ENCODE results near the gene SOCS3.

Gene SOCS3

GRCh38 chr17:78380370-78380769, 20.5 kb upstream of the SOCS3 start:
- TF ChIP-seq ZFP69B (tag by site-specific recombination; IDR thresholded peaks at IDR 0.05) (no peak), ZEB2 (tag by site-specific recombination; IDR thresholded peaks at IDR 0.05) (no peak), ZNF558 (tag by site-specific recombination; IDR thresholded peaks at IDR 0.05) (no peak), CTCF (tag by site-specific recombination; IDR thresholded peaks at IDR 0.05) (no peak), ZNF248 (tag by site-specific recombination; IDR thresholded peaks at IDR 0.05) (no peak), KLF10 (tag by site-specific recombination; IDR thresholded peaks at IDR 0.05) (no peak), ZNF544 (tag by site-specific recombination; IDR thresholded peaks at IDR 0.05) (no peak), ZSCAN16 (tag by site-specific recombination; IDR thresholded peaks at IDR 0.05) (no peak), KLF16 (tag by site-specific recombination; IDR thresholded peaks at IDR 0.05) (no peak), MZF1 (tag by site-specific recombination; IDR thresholded peaks at IDR 0.05; ENCODE audit: borderline replicate concordance) (no peak), ZNF266 (tag by site-specific recombination; IDR thresholded peaks at IDR 0.05; ENCODE audit: low read depth) (no peak), GFI1B (tag by site-specific recombination; IDR thresholded peaks at IDR 0.05) (no peak), ZNF311 (tag by site-specific recombination; IDR thresholded peaks at IDR 0.05; ENCODE audit: borderline replicate concordance) (no peak), ZNF626 (tag by site-specific recombination; IDR thresholded peaks at IDR 0.05) (no peak), KLF9 (tag by site-specific recombination; IDR thresholded peaks at IDR 0.05; ENCODE audit: low read depth) (no peak), ZNF621 (tag by site-specific recombination; IDR thresholded peaks at IDR 0.05) (no peak)
- CTCF ChIA-PET = interaction anchor here (0.5 to 1.4 kb wide), 5 partner anchors 21 to 107 kb away, joined by 3 to 4 read pairs (median 3); partner anchors contain the start of gene SOCS3
- POLR2A ChIA-PET = no interaction called here

DNA sequence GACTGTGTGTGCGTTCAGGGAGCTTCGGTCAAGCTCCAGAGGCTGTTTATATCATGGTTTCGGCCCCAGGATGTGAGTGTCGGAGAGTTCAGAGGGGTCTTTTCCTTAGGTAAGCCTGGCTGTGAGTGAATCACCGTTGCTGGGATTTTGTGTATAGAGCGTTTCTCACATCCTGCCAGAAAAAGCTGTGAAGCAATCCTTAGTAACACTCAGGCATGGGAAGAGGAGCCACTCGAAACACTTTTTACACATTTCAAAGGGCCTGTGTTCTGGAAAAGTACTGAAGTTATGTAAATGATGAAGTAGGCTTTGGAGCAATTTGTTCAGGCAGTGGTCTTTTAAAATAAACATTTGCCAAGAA, 19.2 kb upstream of the SOCS3 start:
- Histone ChIP-seq H3K27ac (ENCODE audit: extremely low read depth, low read depth, low read length) (peak overlapping the region; percentile 51; the same call in 1 of the 2 replicates), H3K4me3 (ENCODE audit: low read depth, low read length) (peak overlapping the region; percentile 92), H3K36me3 (ENCODE audit: control insufficient read depth in 2 of 2, insufficient read depth in 1 of 2, low read length in 2 of 2) (peaks cover 6 to 9% of the 10 kb centered on the region in 2 experiments), H3K9me3 (ENCODE audit: control insufficient read depth, insufficient read depth, low read depth, low read length) (no peaks in the 10 kb centered on the region), H3K4me1 (ENCODE audit: control insufficient read depth, insufficient read depth, low read length) (peaks cover 5% of the 10 kb centered on the region)
- POLR2A ChIA-PET = interaction anchor here (0.7 to 1.8 kb wide), 4 partner anchors 11 to 346 kb away, joined by 3 to 4 read pairs (median 4); no protein-coding TSS in a partner anchor
- TF ChIP-seq ZNF335 (tag by site-specific recombination; conservative IDR thresholded peaks at IDR 0.05) = peak; percentile 44; the same call in 1 of the 2 replicates
- TF ChIP-seq TCF7L2 (IDR thresholded peaks at IDR 0.05; ENCODE audit: borderline replicate concordance, low read depth, low read length) = no peak
- TF ChIP-seq SP3 (tag by site-specific recombination; IDR thresholded peaks at IDR 0.05) = no peak
- CTCF ChIA-PET = interaction anchor here (0.7 to 1.4 kb wide), 3 partner anchors 17 to 43 kb away, joined by 4 to 5 read pairs (median 4); no protein-coding TSS in a partner anchor

More at GRCh38 chr17:78380370-78380769, 20.5 kb upstream of the SOCS3 start:
- H3K4me3 ChIP-seq (ENCODE audit: low read depth, low read length) = no peak overlapping the region
- H3K27ac ChIP-seq (ENCODE audit: extremely low read depth, low read depth, low read length) = no peak overlapping the region
- H3K36me3 ChIP-seq (ENCODE audit: control insufficient read depth in 2 of 2, insufficient read depth in 1 of 2, low read length in 2 of 2) = peaks cover 8 to 17% of the 10 kb centered on the region in 2 experiments
- peaks cover 5% of the 10 kb centered on the region for H3K4me1 ChIP-seq (ENCODE audit: control insufficient read depth, insufficient read depth, low read length)
- H3K9me3 ChIP-seq (ENCODE audit: control insufficient read depth, insufficient read depth, low read depth, low read length) = no peaks in the 10 kb centered on the region

DNA sequence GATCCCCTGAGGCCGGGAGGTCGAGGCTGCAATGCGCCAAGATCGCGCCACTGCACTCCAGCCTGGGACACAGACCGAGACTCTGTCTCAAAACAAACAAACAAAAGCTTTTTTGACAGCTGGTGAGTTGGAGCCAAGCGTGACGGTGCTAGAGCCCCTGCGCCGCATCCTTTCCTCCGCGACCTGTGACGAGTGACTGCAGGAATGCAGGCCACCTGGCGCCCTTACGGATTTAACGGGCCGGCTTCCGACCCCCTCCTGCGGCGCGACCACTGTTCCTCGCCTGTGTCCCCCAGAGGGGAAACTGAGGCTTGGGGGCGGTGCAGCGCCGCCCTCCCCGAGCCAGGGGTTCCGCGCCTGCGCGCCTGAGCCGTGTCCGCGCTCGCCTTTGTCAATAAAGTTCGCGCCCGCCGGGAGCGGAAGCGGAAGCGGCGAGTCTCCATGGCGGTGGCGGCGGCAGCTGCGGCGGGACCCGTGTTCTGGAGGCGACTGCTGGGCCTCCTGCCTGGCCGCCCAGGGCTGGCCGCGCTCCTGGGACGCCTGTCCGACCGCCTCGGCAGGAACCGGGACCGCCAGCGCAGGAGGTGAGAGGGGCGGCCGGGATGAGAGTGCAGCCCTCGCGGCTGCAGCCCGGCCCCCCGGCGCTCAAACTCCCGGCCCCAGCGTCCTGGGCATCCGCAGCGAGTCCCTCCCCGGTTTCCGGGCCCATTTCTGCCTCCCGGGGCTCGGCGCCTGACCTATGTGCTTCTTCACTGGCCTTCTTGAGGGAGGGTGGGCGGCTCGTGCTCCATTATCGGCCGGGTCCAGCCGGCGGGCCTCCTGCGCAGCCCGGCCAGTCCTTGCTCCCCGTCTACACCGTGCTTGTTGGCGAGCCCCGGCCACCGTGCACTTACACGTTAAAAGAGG, 18.6 kb upstream of the SOCS3 start, which contains the start of gene PGS1:
Gene PGS1 (plus strand): TSS at position 425 of the 906 bp plus-strand sequence. CDS start 17 bp downstream, at position 442.
- Histone ChIP-seq H3K9me3 (ENCODE audit: control insufficient read depth, insufficient read depth, low read depth, low read length) (no peaks in the 10 kb centered on the region), H3K4me1 (ENCODE audit: control insufficient read depth, insufficient read depth, low read length) (peaks cover 5% of the 10 kb centered on the region; the same call in 1 of the 2 replicates), H3K4me3 (ENCODE audit: low read depth, low read length) (peak within 1 kb of the TSS; percentile 92), H3K36me3 (ENCODE audit: control insufficient read depth in 2 of 2, insufficient read depth in 1 of 2, low read length in 2 of 2) (peaks cover 3% of the 10 kb centered on the region in 2 experiments), H3K27ac (ENCODE audit: extremely low read depth, low read depth, low read length) (peak within 1 kb of the TSS; percentile 51; the same call in 1 of the 2 replicates)
- CTCF ChIA-PET = interaction anchor here (1.4 to 1.8 kb wide), 3 partner anchors 18 to 43 kb away, joined by 4 to 8 read pairs (median 5); no protein-coding TSS in a partner anchor
- POLR2A ChIA-PET = interaction anchor here (0.6 to 1.8 kb wide), 5 partner anchors 10 to 18 kb away, joined by 3 to 6 read pairs (median 3); no protein-coding TSS in a partner anchor
- peak; percentile 79 for TF ChIP-seq ZNF629 (tag by site-specific recombination; IDR thresholded peaks at IDR 0.05)
- no peak for TF ChIP-seq ZNF184 (tag by site-specific recombination; IDR thresholded peaks at IDR 0.05)
- peak; percentile 60 for TF ChIP-seq ZBTB8A (tag by site-specific recombination; IDR thresholded peaks at IDR 0.05)
- TF ChIP-seq, protein P1, sequence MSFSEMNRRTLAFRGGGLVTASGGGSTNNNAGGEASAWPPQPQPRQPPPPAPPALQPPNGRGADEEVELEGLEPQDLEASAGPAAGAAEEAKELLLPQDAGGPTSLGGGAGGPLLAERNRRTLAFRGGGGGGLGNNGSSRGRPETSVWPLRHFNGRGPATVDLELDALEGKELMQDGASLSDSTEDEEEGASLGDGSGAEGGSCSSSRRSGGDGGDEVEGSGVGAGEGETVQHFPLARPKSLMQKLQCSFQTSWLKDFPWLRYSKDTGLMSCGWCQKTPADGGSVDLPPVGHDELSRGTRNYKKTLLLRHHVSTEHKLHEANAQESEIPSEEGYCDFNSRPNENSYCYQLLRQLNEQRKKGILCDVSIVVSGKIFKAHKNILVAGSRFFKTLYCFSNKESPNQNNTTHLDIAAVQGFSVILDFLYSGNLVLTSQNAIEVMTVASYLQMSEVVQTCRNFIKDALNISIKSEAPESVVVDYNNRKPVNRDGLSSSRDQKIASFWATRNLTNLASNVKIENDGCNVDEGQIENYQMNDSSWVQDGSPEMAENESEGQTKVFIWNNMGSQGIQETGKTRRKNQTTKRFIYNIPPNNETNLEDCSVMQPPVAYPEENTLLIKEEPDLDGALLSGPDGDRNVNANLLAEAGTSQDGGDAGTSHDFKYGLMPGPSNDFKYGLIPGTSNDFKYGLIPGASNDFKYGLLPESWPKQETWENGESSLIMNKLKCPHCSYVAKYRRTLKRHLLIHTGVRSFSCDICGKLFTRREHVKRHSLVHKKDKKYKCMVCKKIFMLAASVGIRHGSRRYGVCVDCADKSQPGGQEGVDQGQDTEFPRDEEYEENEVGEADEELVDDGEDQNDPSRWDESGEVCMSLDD (tag by site-specific recombination; IDR thresholded peaks at IDR 0.05) = no peak
- peak; percentile 71; the same call in 1 of the 2 replicates for TF ChIP-seq ZNF391 (tag by site-specific recombination; IDR thresholded peaks at IDR 0.05; ENCODE audit: borderline replicate concordance, low read depth)
- TF ChIP-seq ZSCAN23 (tag by site-specific recombination; IDR thresholded peaks at IDR 0.05) = 0 out of 2 replicates have a peak, but pooled peaks have one; percentile 45
- peak; percentile 87; the same call in 1 of the 2 replicates for TF ChIP-seq ZEB2 (tag by site-specific recombination; IDR thresholded peaks at IDR 0.05)
